HEK293 (cell line): ENCODE data around the gene LSM11.

ENCODE experiments used
- CTCF ChIA-PET: fragments of 350-600 bp; formaldehyde crosslinking; extraction: SDS; loops from one replicate; lab custom pipeline; 2021; ENCODE audit warnings: antibody characterized with exemption; lab: Yijun Ruan, JAX
- POLR2A ChIA-PET: fragments of 300-600 bp; formaldehyde crosslinking; extraction: SDS; loops from one replicate; lab custom pipeline; 2020; ENCODE audit warnings: antibody characterized with exemption, inconsistent platforms; lab: Yijun Ruan, JAX
- H3K27ac ChIP-seq: fragments of 200-500 bp; sonication (Bioruptor generic); 2 replicates; pipeline ENCODE4 v1.5.1; 2014; ENCODE audit warnings: low read depth, low read length, control low read depth, inconsistent platforms; ENCODE audit errors: extremely low read depth
- H3K36me3 ChIP-seq, 2 experiments: fragments of 200-500 bp in 1 of 2; sonication (Bioruptor generic) in 1 of 2; 1 replicate in 1 of 2; 2 replicates in 1 of 2; pipeline ENCODE4 v1.5.1; 2014 to 2017; ENCODE audit warnings: inconsistent platforms in 2 of 2, low read length in 2 of 2; ENCODE audit not compliant: control insufficient read depth in 2 of 2, insufficient read depth in 1 of 2
- H3K4me1 ChIP-seq: fragments of 200-500 bp; sonication (Bioruptor generic); 2 replicates; pipeline ENCODE4 v1.5.1; 2014; ENCODE audit warnings: mild to moderate bottlenecking, low read length, inconsistent platforms; ENCODE audit not compliant: control insufficient read depth, insufficient read depth
- H3K4me3 ChIP-seq: 2 replicates; pipeline ENCODE4 v1.5.1; 2011; ENCODE audit warnings: low read depth, mild to moderate bottlenecking, control low read depth, low read length, moderate library complexity
- H3K9me3 ChIP-seq: fragments of 200-500 bp; sonication (Bioruptor generic); 2 replicates; pipeline ENCODE4 v1.5.1; 2014; ENCODE audit warnings: low read depth, low read length, inconsistent platforms; ENCODE audit not compliant: control insufficient read depth, insufficient read depth
- AEBP2 ChIP-seq: fragments of 450-650 bp; formaldehyde crosslinking; IDR thresholded peaks from 2 replicates; pipeline ENCODE4 v1.5.1; 2016; ENCODE audit warnings: missing biosample characterization, missing genetic modification characterization, borderline replicate concordance
- GLI4 ChIP-seq: fragments of 450-650 bp; formaldehyde crosslinking; IDR thresholded peaks from 2 replicates; pipeline ENCODE4 v1.5.1; 2016; ENCODE audit warnings: missing biosample characterization, missing genetic modification characterization
- KLF17 ChIP-seq: fragments of 450-650 bp; formaldehyde crosslinking; IDR thresholded peaks from 2 replicates; pipeline ENCODE4 v1.5.1; 2016; ENCODE audit warnings: missing biosample characterization, missing genetic modification characterization
- PATZ1 ChIP-seq: fragments of 450-650 bp; formaldehyde crosslinking; IDR thresholded peaks from 2 replicates; pipeline ENCODE4 v1.5.1; 2016; ENCODE audit warnings: missing biosample characterization, missing genetic modification characterization
- SP7 ChIP-seq: fragments of 450-650 bp; formaldehyde crosslinking; IDR thresholded peaks from 2 replicates; pipeline ENCODE4 v1.5.1; 2016; ENCODE audit warnings: missing biosample characterization, missing genetic modification characterization
- ZBTB17 ChIP-seq: fragments of 450-650 bp; formaldehyde crosslinking; IDR thresholded peaks from 2 replicates; pipeline ENCODE4 v1.5.1; 2016; ENCODE audit warnings: missing biosample characterization, missing genetic modification characterization
- ZNF112 ChIP-seq: fragments of 450-650 bp; formaldehyde crosslinking; IDR thresholded peaks from 2 replicates; pipeline ENCODE4 v1.5.0; 2017; ENCODE audit warnings: missing biosample characterization, missing genetic modification characterization
- ZNF121 ChIP-seq: fragments of 450-650 bp; formaldehyde crosslinking; IDR thresholded peaks from 2 replicates; pipeline ENCODE4 v1.5.1; 2016; ENCODE audit warnings: missing biosample characterization, missing genetic modification characterization
- ZNF23 ChIP-seq: fragments of 450-650 bp; formaldehyde crosslinking; IDR thresholded peaks from 2 replicates; pipeline ENCODE4 v1.5.1; 2016; ENCODE audit warnings: missing biosample characterization, missing genetic modification characterization, borderline replicate concordance
- ZNF239 ChIP-seq: fragments of 450-650 bp; formaldehyde crosslinking; IDR thresholded peaks from 2 replicates; pipeline ENCODE4 v1.5.1; 2016; ENCODE audit warnings: missing biosample characterization, missing genetic modification characterization
- ZNF248 ChIP-seq: fragments of 450-650 bp; formaldehyde crosslinking; IDR thresholded peaks from 2 replicates; pipeline ENCODE4 v1.5.1; 2017; ENCODE audit warnings: missing biosample characterization, missing genetic modification characterization
- ZNF350 ChIP-seq: fragments of 450-650 bp; formaldehyde crosslinking; IDR thresholded peaks from 2 replicates; pipeline ENCODE4 v1.5.0; 2017; ENCODE audit warnings: missing biosample characterization, mild to moderate bottlenecking, missing genetic modification characterization
- ZNF354C ChIP-seq: fragments of 450-650 bp; formaldehyde crosslinking; IDR thresholded peaks from 2 replicates; pipeline ENCODE4 v1.5.1; 2016; ENCODE audit warnings: missing biosample characterization, missing genetic modification characterization, low read depth, borderline replicate concordance
- ZNF362 ChIP-seq: fragments of 450-650 bp; formaldehyde crosslinking; IDR thresholded peaks from 2 replicates; pipeline ENCODE4 v1.5.1; 2016; ENCODE audit warnings: missing biosample characterization, missing genetic modification characterization
- ZNF426 ChIP-seq: fragments of 450-650 bp; formaldehyde crosslinking; IDR thresholded peaks from 2 replicates; pipeline ENCODE4 v1.5.1; 2017; ENCODE audit warnings: missing biosample characterization, missing genetic modification characterization, mild to moderate bottlenecking, inconsistent platforms, moderate library complexity
- ZNF488 ChIP-seq: fragments of 450-650 bp; formaldehyde crosslinking; IDR thresholded peaks from 2 replicates; pipeline ENCODE4 v1.5.1; 2016; ENCODE audit warnings: missing biosample characterization, missing genetic modification characterization
- ZNF513 ChIP-seq: fragments of 450-650 bp; IDR thresholded peaks from 2 replicates; pipeline ENCODE4 v1.5.1; 2018; ENCODE audit warnings: missing biosample characterization, missing genetic modification characterization
- ZNF610 ChIP-seq: fragments of 450-650 bp; formaldehyde crosslinking; IDR thresholded peaks from 2 replicates; pipeline ENCODE4 v1.5.1; 2016; ENCODE audit warnings: missing biosample characterization, missing genetic modification characterization, borderline replicate concordance
- ZNF670 ChIP-seq: fragments of 450-650 bp; formaldehyde crosslinking; IDR thresholded peaks from 2 replicates; pipeline ENCODE4 v1.5.1; 2016; ENCODE audit warnings: missing biosample characterization, missing genetic modification characterization, low read depth
- ZNF76 ChIP-seq: fragments of 450-650 bp; formaldehyde crosslinking; IDR thresholded peaks from 2 replicates; pipeline ENCODE4; 2016; ENCODE audit warnings: low read depth, missing biosample characterization, missing genetic modification characterization, borderline replicate concordance
- ZNF791 ChIP-seq: fragments of 450-650 bp; formaldehyde crosslinking; IDR thresholded peaks from 2 replicates; pipeline ENCODE4 v1.5.1; 2016; ENCODE audit warnings: missing biosample characterization, missing genetic modification characterization
- ZNF830 ChIP-seq: fragments of 450-650 bp; IDR thresholded peaks from 2 replicates; pipeline ENCODE4 v1.5.0; 2018; ENCODE audit warnings: missing biosample characterization, missing genetic modification characterization, low read depth, mild to moderate bottlenecking, moderate library complexity
- ZNF837 ChIP-seq: fragments of 450-650 bp; formaldehyde crosslinking; IDR thresholded peaks from 2 replicates; pipeline ENCODE4 v1.5.1; 2016; ENCODE audit warnings: missing biosample characterization, missing genetic modification characterization
- ZNF843 ChIP-seq: fragments of 450-650 bp; formaldehyde crosslinking; IDR thresholded peaks from 2 replicates; pipeline ENCODE4 v1.5.1; 2016; ENCODE audit warnings: missing biosample characterization, missing genetic modification characterization
- ZSCAN30 ChIP-seq: fragments of 450-650 bp; IDR thresholded peaks from 2 replicates; pipeline ENCODE4 v1.5.1; 2018; ENCODE audit warnings: missing biosample characterization, mild to moderate bottlenecking, missing genetic modification characterization, moderate library complexity

The LSM11 gene

GRCh38 chr5:157730900-157731271 lies 12.6 kb upstream of the LSM11 start:
- peaks cover 20 to 23% of the 10 kb centered on the region in 2 experiments for H3K36me3 ChIP-seq
- no peak overlapping the region for H3K27ac ChIP-seq
- ChIA-PET CTCF (interaction anchor here (0.6 to 5.1 kb wide), 4 partner anchors 12 to 389 kb away, joined by 3 to 49 read pairs (median 4); partner anchors contain the start of gene LSM11), POLR2A (interaction anchor here (1.0 to 1.5 kb wide), 3 partner anchors 12 to 13 kb away, joined by 3 to 6 read pairs (median 5); no protein-coding TSS in a partner anchor)
- no peaks in the 10 kb centered on the region for H3K9me3 ChIP-seq
- H3K4me1 ChIP-seq, result no peaks in the 10 kb centered on the region
- TF ChIP-seq ZNF830 (tag by site-specific recombination), result no peak
- TF ChIP-seq ZNF362, result peak; percentile 97
- peak overlapping the region; percentile 89 for H3K4me3 ChIP-seq

- POLR2A ChIA-PET, result interaction anchor here (1.0 to 1.5 kb wide), 4 partner anchors 10 to 13 kb away, joined by 3 to 6 read pairs (median 4); no protein-coding TSS in a partner anchor
- CTCF ChIA-PET, result interaction anchor here (0.7 to 5.1 kb wide), 5 partner anchors 9 to 61 kb away, joined by 3 to 49 read pairs (median 4); partner anchors contain the start of gene LSM11
- H3K9me3 ChIP-seq, result no peaks in the 10 kb centered on the region
- no peaks in the 10 kb centered on the region for H3K4me1 ChIP-seq
- peak within 1 kb of the TSS; percentile 89 for H3K4me3 ChIP-seq
- 0 out of 2 replicates have a peak within 1 kb of the TSS, but pooled peaks have one; percentile 11 for H3K27ac ChIP-seq
- peaks cover 25 to 29% of the 10 kb centered on the region in 2 experiments for H3K36me3 ChIP-seq
- TF ChIP-seq ZNF837 (tag by site-specific recombination), result no peak
- no peak for TF ChIP-seq ZNF488 (tag by site-specific recombination)
- TF ChIP-seq ZNF513 (tag by site-specific recombination), result 0 out of 2 replicates have a peak, but pooled peaks have one; percentile 40
- TF ChIP-seq ZBTB17 (tag by site-specific recombination), result peak; percentile 96
- no peak for TF ChIP-seq ZNF239 (tag by site-specific recombination)
- no peak for TF ChIP-seq ZNF76 (tag by site-specific recombination)
- TF ChIP-seq ZNF791 (tag by site-specific recombination), result no peak
- no peak for TF ChIP-seq ZNF350
- no peak for TF ChIP-seq ZNF670 (tag by site-specific recombination)
- TF ChIP-seq GLI4 (tag by site-specific recombination), result no peak
- TF ChIP-seq ZNF610, result peak; percentile 76
- TF ChIP-seq ZNF426 (tag by site-specific recombination), result no peak
- TF ChIP-seq PATZ1 (tag by site-specific recombination), result peak; percentile 77
- peak; percentile 53; the same call in 1 of the 2 replicates for TF ChIP-seq ZNF121 (tag by site-specific recombination)
- TF ChIP-seq ZNF23 (tag by site-specific recombination), result no peak
- TF ChIP-seq AEBP2, result no peak
- TF ChIP-seq SP7 (tag by site-specific recombination), result peak; percentile 75; the same call in 1 of the 2 replicates
- no peak for TF ChIP-seq ZNF112 (tag by site-specific recombination)
- TF ChIP-seq ZNF843, result peak; percentile 65; the same call in 1 of the 2 replicates
- TF ChIP-seq ZSCAN30, result 0 out of 2 replicates have a peak, but pooled peaks have one; percentile 60
- TF ChIP-seq KLF17 (tag by site-specific recombination), result peak; percentile 72
- no peak for TF ChIP-seq ZNF248 (tag by site-specific recombination)
- no peak for TF ChIP-seq ZNF354C (tag by site-specific recombination)
Measured at GRCh38 chr5:157731272-157732129, 12.0 kb upstream of the LSM11 start, which contains the start of gene THG1L. Gene THG1L (plus strand): TSS chr5:157731420. CDS start chr5:157731441, 21 bp downstream.
